H1 (cell line): ENCODE measurements around the gene ADORA1. TPM values are rescaled to one million over a fixed set of nuclear protein-coding genes. Genes with fewer than 3 reads are reported as not detected.

ENCODE experiments used
- CTCF ChIA-PET: fragments of 300-600 bp; sonication (Branson Sonifier 250); formaldehyde crosslinking; loops from one replicate; lab custom pipeline; 2021; ENCODE audit not compliant: partially characterized antibody; lab: Charles Lee
- POLR2A ChIA-PET: fragments of 300-600 bp; sonication (Branson Sonifier 250); formaldehyde crosslinking; loops from one replicate; lab custom pipeline; 2021; ENCODE audit warnings: inconsistent platforms; ENCODE audit not compliant: partially characterized antibody; lab: Charles Lee
- DNase-seq, 2 experiments: peaks; one replicate each; pipeline versions ENCODE4 v3.0.0 to v3.0.0-alpha.2; 2010 to 2022; ENCODE audit warnings: low spot score in 2 of 2, low read depth in 1 of 2, mixed read lengths in 1 of 2
- FAIRE-seq: peaks from 2 replicates; lab custom pipeline; 2011; peaks lifted over from hg19 to GRCh38; lab: Jason Lieb, UNC
- H2AFZ ChIP-seq: 2 replicates; pipeline ENCODE4 v1.8.1; 2012; ENCODE audit warnings: low read length, inconsistent platforms
- H2AK5ac ChIP-seq: 2 replicates; pipeline ENCODE4 v1.6.1; 2013; ENCODE audit warnings: low read depth, low read length
- H2BK120ac ChIP-seq: replicated peaks from 2 replicates; pipeline ENCODE3; 2013; ENCODE audit warnings: low read depth, low read length, inconsistent platforms
- H2BK12ac ChIP-seq: 2 replicates; pipeline ENCODE4 v1.6.1; 2013; ENCODE audit warnings: low read depth, low read length
- H2BK15ac ChIP-seq: 2 replicates; pipeline ENCODE4 v1.6.1; 2013; ENCODE audit warnings: low read length
- H2BK20ac ChIP-seq: 2 replicates; pipeline ENCODE4 v1.6.1; 2013; ENCODE audit warnings: low read length
- H2BK5ac ChIP-seq: 2 replicates; pipeline ENCODE4 v1.6.1; 2013; ENCODE audit warnings: low read depth, low read length
- H3K14ac ChIP-seq: 2 replicates; pipeline ENCODE4 v1.6.1; 2013; ENCODE audit warnings: inconsistent platforms; ENCODE audit not compliant: insufficient read length
- H3K18ac ChIP-seq: 2 replicates; pipeline ENCODE4 v1.6.1; 2013; ENCODE audit warnings: low read length; ENCODE audit errors: extremely low read depth
- H3K23ac ChIP-seq: 2 replicates; pipeline ENCODE4 v1.6.1; 2013; ENCODE audit warnings: inconsistent platforms; ENCODE audit not compliant: insufficient read length
- H3K23me2 ChIP-seq: 2 replicates; pipeline ENCODE4 v1.6.1; 2013; ENCODE audit warnings: low read depth, low read length
- H3K27ac ChIP-seq: 2 replicates; pipeline ENCODE4 v1.6.1; 2011; ENCODE audit warnings: low read depth, low read length, inconsistent platforms
- H3K27me3 ChIP-seq, 4 experiments: replicated peaks in 1 of 4; 1 replicate in 1 of 4; 2 replicates in 3 of 4; pipeline versions ENCODE4 v1.6.1 to v1.8.1; 2011 to 2013; ENCODE audit warnings: low read length in 3 of 4, mild to moderate bottlenecking in 3 of 4, inconsistent platforms in 2 of 4, mixed read lengths in 2 of 4, moderate library complexity in 1 of 4; ENCODE audit not compliant: control insufficient read depth in 3 of 4, insufficient read depth in 3 of 4; ENCODE audit errors: extremely low read depth in 1 of 4
- H3K36me3 ChIP-seq, 4 experiments: 2 replicates each; pipeline versions ENCODE4 v1.6.1 to v1.8.1; 2011 to 2013; ENCODE audit warnings: mild to moderate bottlenecking in 4 of 4, low read length in 3 of 4, moderate library complexity in 2 of 4, control low read depth in 1 of 4, inconsistent platforms in 1 of 4; ENCODE audit not compliant: insufficient read depth in 4 of 4, control insufficient read depth in 2 of 4
- H3K4ac ChIP-seq: replicated peaks from 2 replicates; pipeline ENCODE3; 2013; ENCODE audit warnings: low read length, low read depth, mixed read lengths, inconsistent platforms; ENCODE audit not compliant: insufficient read length
- H3K4me1 ChIP-seq, 4 experiments: replicated peaks in 1 of 4; 1 replicate in 1 of 4; 2 replicates in 3 of 4; pipeline versions ENCODE4 v1.6.1 to v1.8.1; 2011 to 2013; ENCODE audit warnings: low read length in 3 of 4, inconsistent platforms in 2 of 4, mixed read lengths in 1 of 4; ENCODE audit not compliant: insufficient read depth in 4 of 4, control insufficient read depth in 3 of 4
- H3K4me2 ChIP-seq, 2 experiments: 2 replicates each; pipeline versions ENCODE4 v1.6.1 to v1.8.1; 2011 to 2013; ENCODE audit warnings: low read depth in 2 of 2, low read length in 2 of 2, control low read depth in 1 of 2, inconsistent platforms in 1 of 2, mild to moderate bottlenecking in 1 of 2; ENCODE audit not compliant: insufficient read depth in 1 of 2
- H3K4me3 ChIP-seq, 4 experiments: fragments of 200-600, 300-600 bp in 1 of 4; sonication (generic), shearing (Covaris generic), sonication (Bioruptor Twin) in 1 of 4; 2 replicates each; pipeline versions ENCODE4 v1.5.1 to v1.8.1; 2011 to 2016; ENCODE audit warnings: low read length in 4 of 4, low read depth in 3 of 4, control low read depth in 2 of 4, inconsistent platforms in 2 of 4, mild to moderate bottlenecking in 2 of 4, mixed read lengths in 1 of 4, moderate library complexity in 1 of 4; ENCODE audit not compliant: insufficient read depth in 2 of 4; ENCODE audit errors: extremely low read depth in 1 of 4
- H3K56ac ChIP-seq: replicated peaks from 2 replicates; pipeline ENCODE3; 2013; ENCODE audit warnings: low read depth, mild to moderate bottlenecking, mixed read lengths, low read length, inconsistent platforms; ENCODE audit not compliant: insufficient read length
- H3K79me1 ChIP-seq: 2 replicates; pipeline ENCODE4 v1.6.1; 2013; ENCODE audit warnings: low read depth, low read length, control low read depth
- H3K79me2 ChIP-seq, 2 experiments: 2 replicates each; pipeline versions ENCODE4 v1.6.1 to v1.8.1; 2012 to 2013; ENCODE audit warnings: low read length in 2 of 2, mild to moderate bottlenecking in 2 of 2, inconsistent platforms in 1 of 2; ENCODE audit not compliant: insufficient read depth in 2 of 2, control insufficient read depth in 1 of 2
- H3K9ac ChIP-seq, 4 experiments: replicated peaks in 1 of 4; 1 replicate in 1 of 4; 2 replicates in 3 of 4; pipeline versions ENCODE4 v1.6.1 to v1.8.1; 2011 to 2013; ENCODE audit warnings: low read depth in 3 of 4, low read length in 3 of 4, control low read depth in 2 of 4, mild to moderate bottlenecking in 2 of 4, moderate library complexity in 2 of 4, inconsistent platforms in 1 of 4; ENCODE audit errors: extremely low read depth in 1 of 4
- H3K9me3 ChIP-seq, 2 experiments: 2 replicates each; pipeline versions ENCODE4 v1.6.1 to v1.8.1; 2012 to 2013; ENCODE audit warnings: mild to moderate bottlenecking in 2 of 2, moderate library complexity in 2 of 2, control low read depth in 1 of 2, inconsistent platforms in 1 of 2, low read depth in 1 of 2, low read length in 1 of 2, mixed read lengths in 1 of 2; ENCODE audit not compliant: insufficient read depth in 2 of 2
- H4K20me1 ChIP-seq, 2 experiments: replicated peaks in 1 of 2; 2 replicates each; pipeline versions ENCODE3 to v1.8.1; 2011 to 2013; ENCODE audit warnings: inconsistent platforms in 2 of 2, low read length in 2 of 2, mild to moderate bottlenecking in 1 of 2; ENCODE audit not compliant: insufficient read depth in 2 of 2, control insufficient read depth in 1 of 2
- H4K5ac ChIP-seq: 2 replicates; pipeline ENCODE4 v1.6.1; 2013; ENCODE audit warnings: low read length, low read depth, mixed read lengths, inconsistent platforms; ENCODE audit not compliant: insufficient read length
- H4K8ac ChIP-seq: 2 replicates; pipeline ENCODE4 v1.8.0; 2013; ENCODE audit warnings: mild to moderate bottlenecking, moderate library complexity, low read length, inconsistent platforms; ENCODE audit not compliant: insufficient read depth; ENCODE audit errors: extremely low read depth
- H4K91ac ChIP-seq: replicated peaks from 2 replicates; pipeline ENCODE3; 2013; ENCODE audit warnings: low read length, mixed read lengths, inconsistent platforms; ENCODE audit not compliant: insufficient read length
- ASH2L ChIP-seq: fragments of 200-600, 300-600 bp; sonication (generic); IDR thresholded peaks from one replicate; pipeline ENCODE4 v1.7.1; 2017; ENCODE audit warnings: low read length
- CHD2 ChIP-seq: IDR thresholded peaks from 2 replicates; pipeline ENCODE4 v1.6.1; 2012; ENCODE audit warnings: low read length, improper control_type of control experiment
- CTBP2 ChIP-seq: IDR thresholded peaks from 2 replicates; pipeline ENCODE4 v1.7.0; 2011; ENCODE audit warnings: borderline replicate concordance, mild to moderate bottlenecking, moderate library complexity, mixed read lengths, low read length; ENCODE audit not compliant: insufficient read depth, insufficient read length
- HDAC6 ChIP-seq: IDR thresholded peaks from one replicate; pipeline ENCODE4 v1.7.1; 2012; ENCODE audit warnings: low read depth, mild to moderate bottlenecking, inconsistent platforms, low read length, moderate library complexity
- JUN ChIP-seq: IDR thresholded peaks from 2 replicates; pipeline ENCODE4 v1.6.1; 2011; ENCODE audit warnings: low read depth, mild to moderate bottlenecking, improper control_type of control experiment, low read length
- JUND ChIP-seq: IDR thresholded peaks from 2 replicates; pipeline ENCODE4 v1.6.1; 2011; ENCODE audit warnings: mild to moderate bottlenecking, improper control_type of control experiment, low read length
- NANOG ChIP-seq: IDR thresholded peaks from 2 replicates; pipeline ENCODE4 v1.6.1; 2011; ENCODE audit warnings: low read length, low read depth, mild to moderate bottlenecking, inconsistent platforms; ENCODE audit not compliant: insufficient read depth, poor library complexity, severe bottlenecking
- POLR2AphosphoS5 ChIP-seq: IDR thresholded peaks from 2 replicates; pipeline ENCODE4 v1.6.1; 2011; ENCODE audit warnings: low read depth, low read length
- POU5F1 ChIP-seq: IDR thresholded peaks from 2 replicates; pipeline ENCODE4 v1.6.1; 2011; ENCODE audit warnings: low read depth, mild to moderate bottlenecking, low read length, moderate library complexity
- RAD21 ChIP-seq, 2 experiments: IDR thresholded peaks in 1 of 2; conservative IDR thresholded peaks in 1 of 2; 2 replicates each; pipeline ENCODE4 v1.6.1; 2011; ENCODE audit warnings: low read depth in 2 of 2, low read length in 2 of 2, improper control_type of control experiment in 1 of 2, inconsistent platforms in 1 of 2, mild to moderate bottlenecking in 1 of 2, moderate library complexity in 1 of 2
- RFX5 ChIP-seq: IDR thresholded peaks from 2 replicates; pipeline ENCODE4 v1.6.1; 2011; ENCODE audit warnings: low read depth, low read length, improper control_type of control experiment, borderline replicate concordance
- SIRT6 ChIP-seq: IDR thresholded peaks from one replicate; pipeline ENCODE4 v1.7.1; 2012; ENCODE audit warnings: low read length, inconsistent platforms
- SP4 ChIP-seq: IDR thresholded peaks from 2 replicates; pipeline ENCODE4 v1.6.1; 2012; ENCODE audit warnings: low read length, inconsistent platforms
- WGBS, 2 experiments: shearing (Covaris generic) in 1 of 2; methylation state at CpG; one replicate each; pipeline versions ENCODE4 v1.1.6 to v1.1.7; 2013 to 2015; ENCODE audit warnings: low lambda C conversion rate in 2 of 2, mixed read lengths in 2 of 2, inconsistent platforms in 1 of 2, low coverage in 1 of 2, missing lambda C conversion rate in 1 of 2; ENCODE audit not compliant: insufficient replicate concordance in 2 of 2, insufficient coverage in 1 of 2, insufficient read length in 1 of 2; ENCODE audit errors: extremely low coverage in 1 of 2, missing lambda C conversion rate in 1 of 2; 5-methylcytosine and 5-hydroxymethylcytosine counted together
- polyA plus RNA-seq, 7 experiments: library from polyadenylated mRNA; depleted of rRNA in 3 of 7; stranded (reverse) in 5 of 7; unstranded in 2 of 7; fragments of >200 nt in 5 of 7; fragments of 200-250 nt in 2 of 7; gene quantifications; 1 replicate in 5 of 7; 2 replicates in 1 of 7; 4 replicates in 1 of 7; pipeline versions ENCODE4 v1.2.1 to v1.2.3, GENCODE V29; 2011 to 2013; ENCODE audit warnings: missing spikeins in 2 of 7, mixed read lengths in 2 of 7
- total RNA-seq: library from RNA; stranded (reverse); fragmentation: NEBNext Ultra II Directional; extraction: Animal tissue kit (Norgen Biotek cat#: 25700); gene quantifications from 2 replicates; pipeline ENCODE4 v1.2.1, GENCODE V29; 2021

Gene ADORA1
- total and polyA plus RNA-seq, 2 of the 8 experiments (the other 6 are each of a cell fraction or from before 2014, with no cell fraction given) = 3.3 to 6.7 TPM

DNA sequence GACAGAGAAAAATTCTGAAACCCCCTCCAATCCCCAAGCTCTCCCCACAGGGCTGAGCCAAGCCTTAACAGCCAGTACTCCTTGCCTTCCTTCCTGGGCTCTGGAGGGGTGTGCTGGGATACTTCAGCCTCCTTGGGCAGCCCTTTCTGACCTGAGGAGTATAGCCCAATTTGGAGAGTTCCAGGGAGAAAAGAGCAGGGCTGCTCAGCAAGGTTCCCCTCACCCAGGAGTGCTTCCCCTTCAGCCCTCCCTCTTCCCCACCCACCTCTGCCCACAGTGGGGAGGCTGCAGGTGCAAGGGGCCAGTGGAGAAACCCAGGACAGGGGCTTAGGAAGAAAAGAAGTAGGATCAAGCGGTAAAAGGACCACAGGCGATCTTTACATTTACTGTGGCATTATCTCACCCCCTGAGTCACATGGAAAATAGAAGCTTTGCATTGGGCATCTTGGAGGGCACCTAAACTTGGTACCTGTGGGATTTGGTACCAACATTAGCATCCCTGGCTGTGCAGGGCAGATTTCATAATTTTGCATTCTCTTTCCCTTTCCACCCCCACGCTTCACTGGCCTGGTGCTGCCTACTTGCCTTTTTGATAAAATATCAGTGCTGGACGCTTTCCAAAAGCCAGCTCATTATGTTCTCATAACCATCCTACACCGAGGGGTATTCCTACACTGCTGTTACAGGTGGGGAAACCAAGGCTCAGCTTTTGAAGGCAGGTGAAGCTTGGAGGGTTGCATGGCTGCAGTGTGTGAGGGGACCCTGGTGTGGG, 2.8 kb upstream of the ADORA1 start:
- ChIA-PET POLR2A (interaction anchor here (0.7 to 2.1 kb wide), 3 partner anchors 10 to 42 kb away, joined by 3 to 5 read pairs (median 3); no protein-coding TSS in a partner anchor), CTCF (interaction anchor here (0.9 to 49.1 kb wide), 16 partner anchors 7 to 144 kb away, joined by 3 to 1071 read pairs (median 15); partner anchors contain the start of genes MYBPH, MYOG and PPFIA4)
- Histone ChIP-seq H4K20me1 (no peaks in the 10 kb centered on the region), H2BK20ac (no peak overlapping the region), H3K36me3 (no peaks in the 10 kb centered on the region), H4K5ac (no peak overlapping the region), H2BK12ac (no peak overlapping the region), H3K4me1 (peaks cover 3 to 22% (median 13%) of the 10 kb centered on the region in 4 experiments), H3K27ac (no peak overlapping the region), H4K91ac (no peak overlapping the region), H2AK5ac (no peak overlapping the region), H3K56ac (no peak overlapping the region), H3K9me3 (no peaks in the 10 kb centered on the region), H3K79me1 (no peaks in the 10 kb centered on the region), H3K4me2 (no peak overlapping the region), H3K14ac (no peak overlapping the region), H3K4me3 (no peak overlapping the region), H3K27me3 (peaks cover 5 to 32% (median 17%) of the 10 kb centered on the region in 4 experiments), H3K18ac (no peak overlapping the region), H2AFZ (no peak overlapping the region), H3K9ac (no peak overlapping the region; a peak in 1 of 7 replicates), H4K8ac (no peak overlapping the region), H3K23me2 (peaks cover 2% of the 10 kb centered on the region; the same call in 1 of the 2 replicates), H2BK5ac (no peak overlapping the region), H3K23ac (no peak overlapping the region), H3K79me2 (no peaks in the 10 kb centered on the region), H2BK15ac (no peak overlapping the region), H3K4ac (no peak overlapping the region), H2BK120ac (no peak overlapping the region)
- 82% methylated on average over 5 of the region's 5 CpGs; no CpG with 5 or more reads in 1 of the 2 experiments for WGBS, 2 experiments
- DNase-seq = peak in 1 of 2 experiments; percentile 37
- no peak for FAIRE-seq
- TF ChIP-seq POU5F1 (no peak), HDAC6 (no peak), CHD2 (no peak), RFX5 (no peak), SP4 (no peak), JUND (no peak), POLR2AphosphoS5 (no peak), RAD21 (IDR thresholded peaks at IDR 0.05 in 1 of 2, conservative IDR thresholded peaks at IDR 0.05 in 1 of 2; ENCODE audit: low read depth in 2 of 2, low read length in 2 of 2) (no peak), ASH2L (no peak), NANOG (no peak), JUN (no peak), CTBP2 (no peak), SIRT6 (no peak)
